Measurements from ENCODE around the gene ACSM4. TPM values are rescaled to one million over a fixed set of nuclear protein-coding genes. Genes with fewer than 3 reads are reported as not detected.

ACSM4 gene
- not detected for total RNA-seq

GRCh38 chr12:7303772-7304171 lies at the start of gene ACSM4:
Gene ACSM4, plus strand, starts transcription at chr12:7304072. Its CDS starts 260 bp downstream, at chr12:7304332.
- TF ChIP-seq CTCF (IDR thresholded peaks at IDR 0.05) (no peak), POLR2A (IDR thresholded peaks at IDR 0.05) (no peak), EP300 (IDR thresholded peaks at IDR 0.05) (no peak)
- Histone ChIP-seq H3K4me3 (no peak within 1 kb of the TSS), H3K27ac (no peak within 1 kb of the TSS), H3K9me3 (no peaks in the 10 kb centered on the region), H3K27me3 (no peaks in the 10 kb centered on the region), H3K36me3 (no peaks in the 10 kb centered on the region), H3K4me1 (no peaks in the 10 kb centered on the region)
- no peak for DNase-seq (ENCODE audit: low spot score in 2 of 2)
- WGBS, 2 donors = 79 to 83% methylated on average over 3 of the region's 3 CpGs

DNA sequence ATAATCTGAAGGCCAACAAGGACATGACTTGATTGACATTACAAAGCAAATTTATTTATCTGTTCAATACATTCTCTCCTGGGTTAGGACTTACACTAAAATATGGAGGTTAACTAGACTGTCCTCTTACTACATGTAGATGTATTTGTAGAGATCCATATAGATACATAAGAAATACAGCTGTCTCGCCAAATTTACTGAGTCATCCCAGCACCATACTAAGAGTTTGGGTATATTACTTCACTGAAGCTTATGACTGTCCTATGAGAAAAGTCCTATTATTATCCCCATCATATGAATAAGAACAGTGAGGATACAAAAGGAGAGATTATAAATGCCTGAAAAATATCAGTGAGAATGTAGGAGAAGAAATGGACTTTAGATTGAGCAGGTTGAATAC lies 44.8 kb upstream of the ACSM4 start:
- no peak for DNase-seq (ENCODE audit: low spot score in 2 of 2)
- 89 to 97% methylated on average over 1 of the region's 1 CpG for WGBS, 2 donors
- Histone ChIP-seq H3K4me3 (no peak overlapping the region), H3K36me3 (no peaks in the 10 kb centered on the region), H3K27me3 (no peaks in the 10 kb centered on the region), H3K27ac (no peak overlapping the region), H3K9me3 (no peaks in the 10 kb centered on the region), H3K4me1 (no peaks in the 10 kb centered on the region)
- TF ChIP-seq CTCF (IDR thresholded peaks at IDR 0.05) (no peak), EP300 (IDR thresholded peaks at IDR 0.05) (no peak), POLR2A (IDR thresholded peaks at IDR 0.05) (no peak)

GRCh38 chr12:7264538-7264937 lies 39.3 kb upstream of the ACSM4 start:
- Histone ChIP-seq H3K36me3 (no peaks in the 10 kb centered on the region), H3K4me3 (no peak overlapping the region), H3K4me1 (no peaks in the 10 kb centered on the region), H3K27me3 (no peaks in the 10 kb centered on the region), H3K27ac (no peak overlapping the region), H3K9me3 (no peaks in the 10 kb centered on the region)
- DNase-seq (ENCODE audit: low spot score in 2 of 2) = no peak
- no peak for TF ChIP-seq EP300 (IDR thresholded peaks at IDR 0.05)
- no peak for TF ChIP-seq POLR2A (IDR thresholded peaks at IDR 0.05)
- TF ChIP-seq CTCF (IDR thresholded peaks at IDR 0.05) = no peak

DNA sequence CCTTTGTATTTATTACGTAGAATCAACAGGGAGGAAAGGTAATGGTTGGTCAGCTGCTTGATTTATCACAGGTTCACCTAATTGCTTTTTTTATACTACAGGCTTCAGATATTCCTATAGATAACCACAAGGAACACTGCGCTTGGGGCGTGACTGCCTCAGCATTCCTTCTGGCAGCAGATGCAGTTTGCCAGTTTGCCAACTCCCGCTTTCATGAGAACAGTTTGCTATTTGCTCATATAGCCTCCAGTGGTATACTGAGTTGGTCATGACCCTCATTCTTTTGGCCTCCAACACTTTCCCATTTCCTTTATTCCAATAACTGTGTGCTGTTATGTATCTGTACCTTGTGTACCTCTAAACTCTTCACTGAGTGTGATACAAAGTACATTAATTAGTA lies 38.6 kb upstream of the ACSM4 start:
- WGBS, 2 donors = 90 to 93% methylated on average over 4 of the region's 4 CpGs

DNA sequence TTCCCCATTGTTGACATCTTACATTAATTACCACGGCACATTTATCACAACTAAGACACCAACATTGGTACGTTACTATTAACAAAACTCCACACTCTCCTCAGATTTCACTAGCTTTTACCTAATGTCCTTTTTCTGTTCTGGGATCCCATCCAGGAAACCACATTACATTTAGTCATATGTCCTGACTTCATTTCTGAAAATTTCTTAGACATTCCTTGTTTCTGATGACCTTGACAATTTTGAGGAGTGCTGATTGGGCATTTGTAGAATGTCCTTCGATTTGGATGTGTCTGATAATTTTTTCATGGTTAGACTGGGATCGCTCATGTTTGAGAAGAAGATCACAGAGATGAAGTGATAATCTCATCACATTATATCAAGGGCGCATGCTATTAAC lies 34.6 kb upstream of the ACSM4 start:
- H3K4me3 ChIP-seq = no peak overlapping the region
- H3K27ac ChIP-seq = no peak overlapping the region
- H3K36me3 ChIP-seq = no peaks in the 10 kb centered on the region
- H3K4me1 ChIP-seq = no peaks in the 10 kb centered on the region
- no peak for TF ChIP-seq POLR2A (IDR thresholded peaks at IDR 0.05)
- TF ChIP-seq CTCF (IDR thresholded peaks at IDR 0.05) = no peak
- TF ChIP-seq EP300 (IDR thresholded peaks at IDR 0.05) = no peak
- no peaks in the 10 kb centered on the region for H3K27me3 ChIP-seq
- no peaks in the 10 kb centered on the region for H3K9me3 ChIP-seq
- 72 to 83% methylated on average over 5 of the region's 5 CpGs for WGBS, 2 donors
- DNase-seq (ENCODE audit: low spot score in 2 of 2) = no peak

More for the DNA sequence above, 38.6 kb upstream of the ACSM4 start:
- Histone ChIP-seq H3K27ac (no peak overlapping the region), H3K9me3 (no peaks in the 10 kb centered on the region), H3K4me3 (no peak overlapping the region), H3K4me1 (no peaks in the 10 kb centered on the region), H3K27me3 (no peaks in the 10 kb centered on the region), H3K36me3 (no peaks in the 10 kb centered on the region)
- TF ChIP-seq POLR2A (IDR thresholded peaks at IDR 0.05) (no peak), EP300 (IDR thresholded peaks at IDR 0.05) (no peak), CTCF (IDR thresholded peaks at IDR 0.05) (no peak)
- DNase-seq (ENCODE audit: low spot score in 2 of 2) = no peak
